GM12874 (cell line): ENCODE results near the gene TMEM87B.

ENCODE experiments used
- CTCF ChIP-seq: IDR thresholded peaks from 2 replicates; pipeline ENCODE4 v1.5.1; 2011; ENCODE audit warnings: low read depth, mild to moderate bottlenecking, control low read depth, low read length, moderate library complexity; ENCODE audit not compliant: insufficient read depth

TMEM87B gene

DNA sequence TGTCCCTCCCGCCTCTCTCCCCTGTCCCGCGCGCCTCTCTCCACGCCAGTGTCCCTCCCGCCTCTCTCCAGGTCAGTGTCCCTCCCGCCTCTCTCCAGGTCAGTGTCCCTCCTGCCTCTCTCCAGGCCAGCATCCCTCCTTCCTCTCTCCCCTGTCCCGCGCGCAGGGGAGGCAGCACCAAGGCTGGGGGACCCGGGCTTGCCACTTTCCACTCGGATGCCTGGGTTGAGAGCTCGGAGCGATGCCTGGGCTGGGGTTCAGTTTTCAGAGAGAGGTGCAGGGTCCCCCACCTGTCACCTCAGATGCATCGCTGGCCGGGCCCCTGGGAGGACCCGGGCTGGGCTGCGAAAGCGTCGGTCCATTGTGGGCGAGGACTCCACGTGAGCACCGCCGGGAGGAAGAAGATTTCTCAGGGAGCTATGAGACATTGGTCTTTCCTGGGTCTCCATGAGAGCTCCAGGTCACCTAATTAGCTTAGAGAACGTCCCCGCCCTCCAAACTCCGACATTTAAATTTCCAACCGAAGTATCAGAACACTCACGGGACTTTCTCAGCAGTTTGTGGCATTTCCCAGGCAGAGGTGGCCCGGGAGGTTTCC is 85.2 kb downstream of the TMEM87B start:
- TF ChIP-seq CTCF = no peak

- no peak for TF ChIP-seq CTCF
These were observed 86.0 kb downstream of the TMEM87B start for GRCh38 chr2:112140899-112141625.

DNA sequence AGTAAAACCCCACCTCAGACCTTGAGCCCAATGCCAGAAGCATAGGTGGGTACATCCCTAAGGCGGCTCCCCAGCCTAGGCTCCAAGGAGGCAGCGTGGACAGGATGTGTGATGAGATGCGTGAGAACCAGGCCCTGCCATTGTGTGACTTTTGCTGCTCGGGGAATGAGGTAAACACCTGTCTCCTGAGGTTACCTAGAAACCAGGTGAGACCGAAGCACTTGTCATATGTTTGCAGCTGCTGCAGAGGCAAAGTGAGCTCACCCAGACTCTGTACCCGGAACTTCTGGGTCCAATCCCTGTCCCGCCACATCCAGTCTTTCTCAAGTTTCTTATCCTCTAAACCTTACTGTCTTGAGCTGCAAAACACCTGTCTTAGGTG is 86.5 kb downstream of the TMEM87B start:
- TF ChIP-seq CTCF = no peak

- no peak for TF ChIP-seq CTCF
These were observed 87.5 kb downstream of the TMEM87B start for GRCh38 chr2:112142525-112143078.

- no peak for TF ChIP-seq CTCF
These were observed 88.1 kb downstream of the TMEM87B start for GRCh38 chr2:112143150-112143549.

- TF ChIP-seq CTCF = no peak
These were observed 89.9 kb downstream of the TMEM87B start for GRCh38 chr2:112144966-112145365.

DNA sequence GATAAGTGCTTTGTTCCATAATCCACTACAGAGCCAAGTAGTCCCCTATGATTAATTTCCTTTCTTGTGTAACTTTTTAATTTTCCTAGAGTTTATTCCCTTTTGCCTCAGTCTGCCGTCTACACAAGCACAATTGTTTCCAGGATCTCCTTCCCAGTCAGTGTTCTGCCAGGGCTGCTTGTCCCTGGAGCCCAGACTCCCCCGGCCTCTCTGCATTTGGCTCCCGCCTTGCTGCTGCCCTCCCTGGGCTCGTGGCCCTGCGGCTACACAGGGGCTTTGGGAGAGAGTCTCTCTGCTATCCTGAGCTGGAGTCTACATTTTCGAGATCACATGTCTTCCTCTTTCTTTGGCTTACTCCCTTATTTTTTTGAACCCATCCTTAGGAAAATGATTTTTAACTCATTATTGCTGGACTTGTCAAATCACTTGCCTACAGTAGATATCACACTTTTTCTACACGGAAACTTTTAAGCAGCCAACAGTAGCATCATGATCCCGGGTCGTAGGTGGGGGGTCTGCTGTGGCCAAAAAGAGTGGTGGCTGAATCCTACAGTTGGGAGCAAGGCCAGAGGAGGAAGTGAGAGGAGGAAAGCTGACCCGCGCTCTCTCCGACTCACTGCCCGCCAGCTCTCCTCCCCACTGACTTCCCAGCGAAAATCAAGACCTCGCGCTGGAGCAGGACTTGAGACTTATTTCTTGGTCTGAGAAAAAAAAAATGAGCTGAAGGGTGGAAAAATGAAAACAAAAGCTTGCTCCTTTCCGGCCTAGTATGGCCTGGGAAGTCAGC is 92.5 kb downstream of the TMEM87B start:
- no peak for TF ChIP-seq CTCF
